Activated naive CD4-positive, alpha-beta T cell treated with anti-CD3 and anti-CD28 coated beads, Interleukin-2, amount 50 U/mL, for 72 hours (primary cell): ENCODE data around the gene OR6B1. TPM values are rescaled to one million over a fixed set of nuclear protein-coding genes. Genes with fewer than 3 reads are reported as not detected.

ENCODE experiments used
- total RNA-seq, 2 donors: library from RNA; stranded (reverse); gene quantifications; one replicate each; pipeline ENCODE4 v1.2.3, GENCODE V29; 2022

The OR6B1 gene
- total RNA-seq, 2 donors from 2014 or later, result not detected

Other genes with a start within 250 kb of the OR6B1 start
- 1 to 10 TPM in 1 of 2 donors, under 1 TPM in 1; 0.93 to 3.1 TPM for gene CTAGE6, start 242.6 kb upstream of the OR6B1 start, total RNA-seq
- gene TCAF1, start 98.1 kb upstream of the OR6B1 start, total RNA-seq, result 10 to 100 TPM; 19.9 to 23.0 TPM
- gene OR2F2, start 65.1 kb upstream of the OR6B1 start, total RNA-seq, result not detected
- not detected for gene OR2F1, start 45.5 kb upstream of the OR6B1 start, total RNA-seq
- not detected for gene OR2A5, start 48.6 kb downstream of the OR6B1 start, total RNA-seq
- gene OR2A25, start 69.5 kb downstream of the OR6B1 start, total RNA-seq, result not detected
- not detected for gene OR2A12, start 86.0 kb downstream of the OR6B1 start, total RNA-seq
- gene OR2A2, start 109.3 kb downstream of the OR6B1 start, total RNA-seq, result not detected
- gene OR2A14, start 122.9 kb downstream of the OR6B1 start, total RNA-seq, result not detected
- gene CTAGE4, start 183.1 kb downstream of the OR6B1 start, total RNA-seq, result under 1 TPM in 1 of 2 donors, not detected in 1; 0.93 TPM
- gene ARHGEF35, start 195.5 kb downstream of the OR6B1 start, total RNA-seq, result 1 to 10 TPM in 1 of 2 donors, under 1 TPM in 1; 0.19 to 4.6 TPM
- not detected for gene OR2A42, start 239.3 kb downstream of the OR6B1 start, total RNA-seq